GM21515 (cell line): Measurements from ENCODE around the gene TEAD2.
"Not testable (repeated sequence)": the region's sequence is repeated elsewhere in the genome, so short reads cannot be mapped to it uniquely, and the experiment has no call there.

Experiments
- ATAC-seq: cut with Tn5 transposase; IDR thresholded peaks from one replicate; pipeline ENCODE4 v1.9.1; 2021; ENCODE audit not compliant: unreplicated experiment

TEAD2 gene

GRCh38 chr19:49333811-49334288 is 28.4 kb downstream of the TEAD2 start:
- peak; percentile 43 for ATAC-seq

- no peak for ATAC-seq
These were observed 28.8 kb downstream of the TEAD2 start for GRCh38 chr19:49333418-49333805.

- not testable (repeated sequence) for ATAC-seq
These were observed 29.4 kb downstream of the TEAD2 start for GRCh38 chr19:49332691-49333417.

GRCh38 chr19:49331616-49332055 is 30.6 kb downstream of the TEAD2 start:
- ATAC-seq, result peak; percentile 34

- ATAC-seq, result not testable (repeated sequence)
These were observed 31.0 kb downstream of the TEAD2 start for GRCh38 chr19:49331187-49331586.

GRCh38 chr19:49328741-49329140 is 33.5 kb downstream of the TEAD2 start:
- ATAC-seq, result no peak

GRCh38 chr19:49327878-49328544 is 34.2 kb downstream of the TEAD2 start:
- ATAC-seq, result no peak

GRCh38 chr19:49326165-49326704 is 36.0 kb downstream of the TEAD2 start:
- ATAC-seq, result no peak

- not testable (repeated sequence) for ATAC-seq
These were observed 36.5 kb downstream of the TEAD2 start for GRCh38 chr19:49325756-49326155.

GRCh38 chr19:49324801-49325576 is 37.2 kb downstream of the TEAD2 start, which contains the start of gene SLC6A16:
TSS of gene SLC6A16 (minus strand) at chr19:49325191. CDS start at chr19:49311347, 13,844 bp downstream.
- ATAC-seq, result no peak

- no peak for ATAC-seq
These were observed 43.9 kb downstream of the TEAD2 start for GRCh38 chr19:49318296-49318695.

- ATAC-seq, result no peak
These were observed 45.9 kb downstream of the TEAD2 start for GRCh38 chr19:49316284-49316683.

GRCh38 chr19:49315111-49315510 is 47.1 kb downstream of the TEAD2 start:
- no peak for ATAC-seq

GRCh38 chr19:49309087-49309486 is 53.1 kb downstream of the TEAD2 start:
- ATAC-seq, result no peak

GRCh38 chr19:49306734-49307133 is 55.5 kb downstream of the TEAD2 start:
- ATAC-seq, result not testable (repeated sequence)

GRCh38 chr19:49301866-49302252 is 60.4 kb downstream of the TEAD2 start:
- ATAC-seq, result no peak

- ATAC-seq, result peak; percentile 64
These were observed 60.9 kb downstream of the TEAD2 start for GRCh38 chr19:49301165-49301865.

- not testable (repeated sequence) for ATAC-seq
These were observed 63.6 kb downstream of the TEAD2 start for GRCh38 chr19:49298653-49299052.

GRCh38 chr19:49297403-49297802 is 64.8 kb downstream of the TEAD2 start:
- ATAC-seq, result no peak

GRCh38 chr19:49295208-49295880 is 66.9 kb downstream of the TEAD2 start:
- ATAC-seq, result no peak
